Ectodermal cell (in vitro differentiated cells): Measurements from ENCODE around the gene KANTR.

Experiments used
- H3K27ac ChIP-seq: 2 replicates; pipeline ENCODE4 v1.7.0; 2013; ENCODE audit warnings: mild to moderate bottlenecking, low read depth, low read length; ENCODE audit not compliant: insufficient read depth, poor library complexity, severe bottlenecking
- H3K27me3 ChIP-seq: 2 replicates; pipeline ENCODE4 v1.7.0; 2013; ENCODE audit warnings: mild to moderate bottlenecking, low read length; ENCODE audit not compliant: insufficient read depth, control insufficient read depth, poor library complexity, severe bottlenecking
- H3K36me3 ChIP-seq: one replicate; pipeline ENCODE4 v1.7.0; 2013; ENCODE audit warnings: low read length; ENCODE audit not compliant: control insufficient read depth, insufficient read depth
- H3K4me1 ChIP-seq: one replicate; pipeline ENCODE4 v1.7.0; 2013; ENCODE audit warnings: low read length; ENCODE audit not compliant: control insufficient read depth, insufficient read depth
- H3K4me3 ChIP-seq: 2 replicates; pipeline ENCODE4 v1.7.0; 2013; ENCODE audit warnings: low read depth, low read length, control low read depth; ENCODE audit not compliant: insufficient read depth
- H3K9me3 ChIP-seq: 2 replicates; pipeline ENCODE4 v1.7.0; 2013; ENCODE audit warnings: mild to moderate bottlenecking, low read length, moderate library complexity; ENCODE audit not compliant: control insufficient read depth
- WGBS, 2 experiments: methylation state at CpG; one replicate each; pipeline ENCODE4 v1.1.7; 2013; ENCODE audit warnings: missing lambda C conversion rate in 2 of 2; 5-methylcytosine and 5-hydroxymethylcytosine counted together

The KANTR gene

DNA sequence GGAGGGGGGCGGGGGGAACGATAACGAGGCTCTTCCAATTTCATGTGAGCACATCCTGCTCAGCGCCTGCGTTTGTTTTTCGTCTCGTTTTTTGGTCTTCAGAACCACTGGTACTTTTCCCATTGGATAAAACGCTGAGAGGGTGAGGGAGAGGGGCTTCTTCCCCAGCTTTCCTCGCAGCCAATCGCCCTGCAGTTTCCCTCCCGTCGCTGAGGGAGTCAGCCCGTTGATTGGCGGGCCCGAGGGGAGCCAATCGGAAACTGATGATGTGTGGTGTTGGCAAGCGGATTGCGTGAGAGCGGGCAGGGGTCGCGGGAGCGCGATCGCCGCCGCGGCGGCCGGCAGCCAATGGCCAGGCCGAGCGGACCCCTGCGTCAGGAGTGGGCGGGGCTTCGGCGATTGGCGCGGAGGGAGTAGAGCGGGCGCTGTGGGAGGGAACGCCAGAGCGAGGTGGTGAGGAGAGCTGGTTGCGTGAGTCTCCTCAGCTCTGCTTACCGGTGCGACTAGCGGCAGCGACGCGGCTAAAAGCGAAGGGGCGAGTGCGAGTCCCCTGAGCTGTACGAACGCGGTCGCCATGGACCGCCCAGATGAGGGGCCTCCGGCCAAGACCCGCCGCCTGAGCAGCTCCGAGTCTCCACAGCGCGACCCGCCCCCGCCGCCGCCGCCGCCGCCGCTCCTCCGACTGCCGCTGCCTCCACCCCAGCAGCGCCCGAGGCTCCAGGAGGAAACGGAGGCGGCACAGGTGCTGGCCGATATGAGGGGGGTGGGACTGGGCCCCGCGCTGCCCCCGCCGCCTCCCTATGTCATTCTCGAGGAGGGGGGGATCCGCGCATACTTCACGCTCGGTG is 11.8 kb upstream of the KANTR start, which contains the start of gene TSPYL2:
Gene TSPYL2 (plus strand): TSS at position 443 of the 848 bp plus-strand sequence. CDS start 132 bp downstream, at position 575.
- 0% methylated on average over 86 of the region's 86 CpGs for WGBS, 2 experiments
- Histone ChIP-seq H3K27me3 (no peaks in the 10 kb centered on the region), H3K4me1 (peaks cover 15% of the 10 kb centered on the region), H3K27ac (peak within 1 kb of the TSS; percentile 79), H3K36me3 (peaks cover 18% of the 10 kb centered on the region), H3K9me3 (no peaks in the 10 kb centered on the region), H3K4me3 (peak within 1 kb of the TSS; percentile 76)

GRCh38 chrX:53082773-53083616 is 10.9 kb upstream of the KANTR start:
- Histone ChIP-seq H3K27me3 (no peaks in the 10 kb centered on the region), H3K4me1 (peaks cover 15% of the 10 kb centered on the region), H3K4me3 (peak overlapping the region; percentile 76), H3K9me3 (no peaks in the 10 kb centered on the region), H3K27ac (no peak overlapping the region), H3K36me3 (peaks cover 15% of the 10 kb centered on the region)
- WGBS, 2 experiments = 7% methylated on average over 31 of the region's 31 CpGs

DNA sequence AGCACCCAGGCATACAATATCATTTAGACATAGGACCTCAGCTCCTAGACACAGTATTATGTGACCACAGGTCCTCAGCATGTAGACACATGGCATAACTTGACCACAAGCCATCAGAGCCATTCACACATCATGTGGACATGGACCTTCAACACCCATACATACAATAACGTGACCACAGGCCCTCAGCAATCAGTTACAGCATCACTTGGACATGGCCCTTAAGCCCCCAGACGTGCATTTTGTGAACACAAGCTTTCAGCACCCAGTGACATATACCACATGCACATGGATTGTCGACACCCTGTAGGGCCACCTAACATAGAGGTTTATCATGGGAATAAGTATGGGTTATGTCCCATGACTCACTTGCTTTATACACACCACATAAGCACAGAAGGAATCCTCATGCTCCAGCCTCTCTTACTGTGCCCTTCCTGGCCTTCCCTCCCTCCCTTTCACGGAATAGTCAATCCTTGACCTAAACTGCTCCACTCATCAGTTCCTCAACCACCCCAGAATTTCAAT is 9.8 kb upstream of the KANTR start:
- peaks cover 15% of the 10 kb centered on the region for H3K36me3 ChIP-seq
- WGBS, 2 experiments = 92 to 95% methylated on average over 3 to 4 of the region's 4 CpGs
- no peaks in the 10 kb centered on the region for H3K27me3 ChIP-seq
- peak overlapping the region; percentile 76 for H3K4me3 ChIP-seq
- peaks cover 15% of the 10 kb centered on the region for H3K4me1 ChIP-seq
- H3K9me3 ChIP-seq = no peaks in the 10 kb centered on the region
- no peak overlapping the region for H3K27ac ChIP-seq

DNA sequence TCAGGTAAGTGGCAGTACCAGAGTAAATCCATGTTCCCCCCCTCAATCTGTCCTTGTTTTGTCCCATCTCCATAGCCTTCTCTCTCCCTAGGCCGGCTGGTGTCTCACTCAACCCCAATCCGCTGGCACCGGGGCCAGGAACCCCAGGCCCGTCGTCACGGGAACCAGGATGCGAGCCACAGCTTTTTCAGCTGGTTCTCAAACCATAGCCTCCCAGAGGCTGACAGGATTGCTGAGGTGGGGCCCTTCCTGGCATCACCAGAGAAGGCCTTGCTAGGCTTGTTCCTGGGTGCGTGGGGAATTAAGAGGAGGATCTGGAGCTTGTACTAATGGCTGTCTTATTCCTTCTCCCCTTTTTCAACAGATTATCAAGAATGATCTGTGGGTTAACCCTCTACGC is 9.1 kb upstream of the KANTR start:
- peaks cover 12% of the 10 kb centered on the region for H3K4me1 ChIP-seq
- WGBS, 2 experiments = 94 to 95% methylated on average over 8 to 9 of the region's 9 CpGs
- no peak overlapping the region for H3K27ac ChIP-seq
- H3K9me3 ChIP-seq = no peaks in the 10 kb centered on the region
- H3K4me3 ChIP-seq = no peak overlapping the region
- no peaks in the 10 kb centered on the region for H3K27me3 ChIP-seq
- peaks cover 15% of the 10 kb centered on the region for H3K36me3 ChIP-seq

- 95 to 97% methylated on average over 17 of the region's 17 CpGs for WGBS, 2 experiments
- peaks cover 4% of the 10 kb centered on the region for H3K4me1 ChIP-seq
- no peak overlapping the region for H3K4me3 ChIP-seq
- no peaks in the 10 kb centered on the region for H3K27me3 ChIP-seq
- no peak overlapping the region for H3K27ac ChIP-seq
- H3K36me3 ChIP-seq = peaks cover 15% of the 10 kb centered on the region
- H3K9me3 ChIP-seq = no peaks in the 10 kb centered on the region
Observed at GRCh38 chrX:53085661-53086229, 8.2 kb upstream of the KANTR start.

DNA sequence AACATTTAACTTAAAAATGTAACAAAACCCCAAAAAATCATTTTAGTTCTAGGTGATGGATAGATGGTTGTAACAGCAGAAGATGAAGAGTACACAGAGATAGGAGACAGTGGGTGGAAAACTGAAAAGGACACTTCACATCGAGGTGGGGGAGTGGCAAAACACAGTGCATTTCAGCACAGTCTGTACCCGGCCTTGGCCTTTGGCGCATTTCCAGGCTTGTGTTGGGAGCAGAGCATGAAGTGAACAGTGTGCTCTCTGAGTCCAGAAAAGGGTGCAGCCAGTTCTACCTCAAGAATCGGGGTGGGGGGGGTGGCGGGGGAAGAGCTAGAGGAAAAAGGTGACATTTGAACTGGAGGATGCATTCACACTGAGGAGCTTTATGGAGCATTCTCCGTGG is 7.5 kb upstream of the KANTR start:
- Histone ChIP-seq H3K27ac (no peak overlapping the region), H3K36me3 (peaks cover 15% of the 10 kb centered on the region), H3K4me1 (peaks cover 4% of the 10 kb centered on the region), H3K27me3 (no peaks in the 10 kb centered on the region), H3K4me3 (no peak overlapping the region), H3K9me3 (no peaks in the 10 kb centered on the region)
- 93 to 95% methylated on average over 6 of the region's 6 CpGs for WGBS, 2 experiments

GRCh38 chrX:53087388-53087831 is 6.5 kb upstream of the KANTR start:
- Histone ChIP-seq H3K27ac (no peak overlapping the region), H3K36me3 (peaks cover 15% of the 10 kb centered on the region), H3K27me3 (no peaks in the 10 kb centered on the region), H3K9me3 (no peaks in the 10 kb centered on the region), H3K4me3 (no peak overlapping the region), H3K4me1 (peaks cover 4% of the 10 kb centered on the region)
- 80 to 90% methylated on average over 3 of the region's 3 CpGs for WGBS, 2 experiments

- Histone ChIP-seq H3K27ac (no peak overlapping the region), H3K9me3 (no peaks in the 10 kb centered on the region), H3K27me3 (no peaks in the 10 kb centered on the region), H3K4me1 (peaks cover 4% of the 10 kb centered on the region), H3K4me3 (peak overlapping the region; percentile 36), H3K36me3 (peaks cover 15% of the 10 kb centered on the region)
- 27 to 28% methylated on average over 50 of the region's 51 CpGs for WGBS, 2 experiments
Observed at GRCh38 chrX:53088136-53088974, 5.6 kb upstream of the KANTR start.

DNA sequence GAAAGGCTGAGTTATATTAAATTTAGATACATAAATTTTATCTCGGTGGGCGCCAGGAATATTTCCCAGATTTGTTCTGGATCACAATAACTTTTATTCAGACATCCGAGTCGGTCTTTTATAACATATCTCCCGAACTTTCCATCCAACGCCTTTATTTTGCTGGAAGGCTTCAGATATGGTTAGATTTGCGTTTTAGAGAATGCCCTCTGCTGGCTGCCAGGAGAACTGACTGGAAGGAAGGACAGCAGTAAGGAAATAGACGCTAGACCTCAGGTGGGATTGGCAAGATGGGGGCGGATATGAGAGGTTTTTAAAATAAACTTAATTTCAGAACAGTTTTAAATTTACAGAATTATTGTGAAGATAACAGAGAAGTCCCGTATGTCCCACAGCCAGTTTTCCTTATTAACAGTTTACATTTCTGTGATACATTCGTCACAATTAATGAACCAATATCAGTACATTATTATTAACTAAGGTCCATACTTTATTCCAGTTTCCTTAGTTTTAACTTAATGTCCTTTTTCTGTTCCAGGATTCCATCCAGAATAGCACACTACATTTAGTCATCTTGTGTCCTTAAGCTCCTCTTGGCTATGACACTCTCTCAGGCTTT is 4.6 kb upstream of the KANTR start:
- peaks cover 3% of the 10 kb centered on the region for H3K4me1 ChIP-seq
- no peak overlapping the region for H3K27ac ChIP-seq
- peak overlapping the region; percentile 36 for H3K4me3 ChIP-seq
- no peaks in the 10 kb centered on the region for H3K9me3 ChIP-seq
- WGBS, 2 experiments = 11 to 14% methylated on average over 8 of the region's 11 CpGs
- H3K36me3 ChIP-seq = peaks cover 15% of the 10 kb centered on the region
- H3K27me3 ChIP-seq = no peaks in the 10 kb centered on the region
